K562 (cell line): ENCODE data around the gene DENND6B. TPM values are rescaled to one million over a fixed set of nuclear protein-coding genes. Genes with fewer than 3 reads are reported as not detected.

Source experiments
- ATAC-seq: fragments of 200-7000 bp; cut with Tn5 transposase; 3 replicates; pipeline ENCODE4 v1.9.1; 2020; ENCODE audit warnings: moderate library complexity
- BruUV-seq: library from RNA; stranded (reverse); fragments of 400-500 nt; replicated peaks from 2 replicates; lab custom pipeline; 2021; lab: Mats Ljungman, UMichigan
- CTCF ChIA-PET: fragments of 300-600 bp; formaldehyde crosslinking; extraction: SDS; loops from one replicate; lab custom pipeline; 2021; ENCODE audit warnings: low intra/inter-chr PET ratio; lab: Yijun Ruan, JAX
- POLR2A ChIA-PET: fragments of 300-600, 350-650 bp; sonication (Branson Sonifier 250); formaldehyde crosslinking; extraction: SDS; loops from one replicate; lab custom pipeline; 2021; ENCODE audit warnings: antibody characterized with exemption, inconsistent platforms; lab: Yijun Ruan, JAX
- DNase-seq, 4 experiments: peaks; one replicate each; pipeline versions ENCODE4 v3.0.0 to v3.0.0-alpha.2; 2011 to 2018; ENCODE audit warnings: low spot score in 3 of 4, mixed read lengths in 3 of 4; ENCODE audit errors: extremely low read depth in 1 of 4
- FAIRE-seq: peaks from 2 replicates; lab custom pipeline; 2011; peaks lifted over from hg19 to GRCh38; lab: Jason Lieb, UNC
- H2AFZ ChIP-seq: 2 replicates; pipeline ENCODE4 v1.6.0; 2011; ENCODE audit warnings: low read depth, low read length, control low read depth, inconsistent platforms
- H3K27ac ChIP-seq: fragments of 200-600 bp; 3 replicates; pipeline ENCODE4 v1.8.0; 2011; ENCODE audit warnings: low read depth, mild to moderate bottlenecking, control low read depth, inconsistent platforms, low read length, moderate library complexity, mixed read lengths; ENCODE audit errors: extremely low read depth
- H3K27me3 ChIP-seq, 2 experiments: fragments of 300-600 bp in 1 of 2; 2 replicates in 1 of 2; 3 replicates in 1 of 2; pipeline versions ENCODE4 v1.6.0 to v1.8.0; 2011; ENCODE audit warnings: inconsistent platforms in 2 of 2, low read length in 2 of 2, mild to moderate bottlenecking in 1 of 2, mixed read lengths in 1 of 2, moderate library complexity in 1 of 2; ENCODE audit not compliant: control insufficient read depth in 2 of 2, insufficient read depth in 2 of 2
- H3K36me3 ChIP-seq: fragments of 300-600 bp; 3 replicates; pipeline ENCODE4 v1.8.0; 2011; ENCODE audit warnings: mild to moderate bottlenecking, low read length, inconsistent platforms; ENCODE audit not compliant: control insufficient read depth, insufficient read depth
- H3K4me1 ChIP-seq, 2 experiments: fragments of 200-600 bp in 1 of 2; replicated peaks in 1 of 2; 2 replicates in 1 of 2; 3 replicates in 1 of 2; pipeline versions ENCODE4 v1.5.1 to v1.8.0; 2011; ENCODE audit warnings: inconsistent platforms in 2 of 2, low read length in 2 of 2, mild to moderate bottlenecking in 1 of 2, mixed read lengths in 1 of 2, moderate library complexity in 1 of 2; ENCODE audit not compliant: control insufficient read depth in 2 of 2, insufficient read depth in 2 of 2
- H3K4me2 ChIP-seq: 2 replicates; pipeline ENCODE4 v1.6.1; 2011; ENCODE audit warnings: low read length, control low read depth, inconsistent platforms, mixed read lengths; ENCODE audit not compliant: insufficient read depth
- H3K4me3 ChIP-seq: fragments of 200-600 bp; sonication (generic), shearing (Covaris generic); 2 replicates; pipeline ENCODE4 v1.5.1; 2016; ENCODE audit warnings: control low read depth, inconsistent platforms
- H3K79me2 ChIP-seq: fragments of 200-600 bp; 3 replicates; pipeline ENCODE4 v1.8.0; 2011; ENCODE audit warnings: low read length, inconsistent platforms; ENCODE audit not compliant: control insufficient read depth, insufficient read depth
- H3K9ac ChIP-seq, 2 experiments: 2 replicates each; pipeline versions ENCODE4 v1.6.0 to v1.6.1; 2011; ENCODE audit warnings: low read depth in 2 of 2, low read length in 2 of 2, control low read depth in 1 of 2, inconsistent platforms in 1 of 2, mild to moderate bottlenecking in 1 of 2, mixed read lengths in 1 of 2; ENCODE audit not compliant: insufficient read depth in 1 of 2
- H3K9me1 ChIP-seq: one replicate; pipeline ENCODE4 v1.6.0; 2011; ENCODE audit warnings: inconsistent platforms, mild to moderate bottlenecking, low read length, moderate library complexity; ENCODE audit not compliant: control insufficient read depth, insufficient read depth
- H3K9me3 ChIP-seq: replicated peaks from 2 replicates; pipeline ENCODE4 v1.5.1; 2011; ENCODE audit warnings: low read depth, low read length, inconsistent platforms; ENCODE audit not compliant: control insufficient read depth, insufficient read depth
- H4K20me1 ChIP-seq: replicated peaks from 2 replicates; pipeline ENCODE4 v1.6.1; 2011; ENCODE audit warnings: low read length, inconsistent platforms, mixed read lengths; ENCODE audit not compliant: control insufficient read depth, insufficient read depth
- BHLHE40 ChIP-seq: IDR thresholded peaks from 2 replicates; pipeline ENCODE4 v1.6.1; 2011; ENCODE audit warnings: low read length, improper control_type of control experiment
- CBFB ChIP-seq: sonication (generic); formaldehyde crosslinking; IDR thresholded peaks from 2 replicates; pipeline ENCODE4 v1.4.0; 2020; ENCODE audit warnings: mild to moderate bottlenecking, missing genetic modification reagents
- DACH1 ChIP-seq: fragments of 450-650 bp; IDR thresholded peaks from 2 replicates; pipeline ENCODE4 v1.6.1; 2018; ENCODE audit not compliant: partially characterized antibody
- HNRNPL ChIP-seq: fragments of 200-400 bp; formaldehyde crosslinking; IDR thresholded peaks from 2 replicates; pipeline ENCODE4 v1.6.1; 2017; ENCODE audit warnings: low read depth, mild to moderate bottlenecking, low read length
- L3MBTL2 ChIP-seq: fragments of 450-650 bp; IDR thresholded peaks from 2 replicates; pipeline ENCODE4 v1.6.1; 2016; ENCODE audit warnings: mild to moderate bottlenecking, moderate library complexity
- NELFE ChIP-seq: IDR thresholded peaks from 2 replicates; pipeline ENCODE4 v1.6.1; 2011; ENCODE audit warnings: mild to moderate bottlenecking; ENCODE audit not compliant: insufficient read depth, insufficient read length
- NUFIP1 ChIP-seq: fragments of 450-650 bp; IDR thresholded peaks from 2 replicates; pipeline ENCODE4 v1.6.1; 2018; ENCODE audit not compliant: partially characterized antibody
- SP1 ChIP-seq: sonication (generic); formaldehyde crosslinking; IDR thresholded peaks from 2 replicates; pipeline ENCODE4 v1.8.1; 2022; ENCODE audit warnings: mild to moderate bottlenecking, missing genetic modification reagents
- ZBTB2 ChIP-seq: fragments of 450-650 bp; IDR thresholded peaks from 2 replicates; pipeline ENCODE4 v1.6.1; 2016; ENCODE audit warnings: antibody characterized with exemption
- ZBTB8A ChIP-seq: fragments of 450-650 bp; IDR thresholded peaks from 2 replicates; pipeline ENCODE4 v1.6.1; 2018; ENCODE audit warnings: mild to moderate bottlenecking, moderate library complexity; ENCODE audit not compliant: partially characterized antibody
- WGBS: fragments of 100-300 bp; shearing (Covaris generic); methylation state at CpG from one replicate; pipeline ENCODE4 v1.1.6; 2016; ENCODE audit warnings: low coverage, mixed read lengths; ENCODE audit not compliant: insufficient coverage; ENCODE audit errors: missing lambda C conversion rate; 5-methylcytosine and 5-hydroxymethylcytosine counted together
- in situ Hi-C: fragments of 300-500 bp; cut with MboI; formaldehyde crosslinking; loops from 4 replicates; pipeline ENCODE4 v1.15.0; 2018; ENCODE audit warnings: inconsistent platforms, mixed read lengths
- intact Hi-C: fragments of 100-400 bp; cut with micrococcal nuclease; formaldehyde crosslinking; loops from 2 replicates; pipeline ENCODE4 v1.14.2; 2022
- polyA plus RNA-seq, 8 experiments: library from polyadenylated mRNA; depleted of rRNA in 4 of 8; stranded (reverse) in 5 of 8; unstranded in 3 of 8; fragments of >200 nt; fragmentation: Nextera tagmentation in 2 of 8; fragmentation: Illumina TruSeq in 1 of 8; extraction: Ambion mirVana in 2 of 8; extraction: Trizol in 1 of 8; gene quantifications; 2 replicates each; pipeline versions ENCODE4 v1.2.1 to v1.2.3, GENCODE V29; 2011 to 2014; ENCODE audit warnings: inconsistent platforms in 1 of 8, missing spikeins in 1 of 8
- total RNA-seq, 7 experiments: library from RNA; depleted of rRNA in 6 of 7; stranded (reverse); fragments of >200 nt in 6 of 7; fragmentation: Illumina TruSeq in 2 of 7; extraction: Trizol in 2 of 7; gene quantifications; 2 replicates each; pipeline versions ENCODE4 v1.2.1 to v1.2.3, GENCODE V29; 2011 to 2021; ENCODE audit warnings: low replicate concordance in 1 of 7
- TF ChIP-seq, protein P1 (sequence below), 2 experiments: fragments of 450-650 bp; formaldehyde crosslinking in 1 of 2; IDR thresholded peaks; 2 replicates each; pipeline versions ENCODE4 v1.4.0 to v1.6.1; 2014 to 2020; ENCODE audit warnings: mild to moderate bottlenecking in 2 of 2, borderline replicate concordance in 1 of 2, low read depth in 1 of 2

Gene DENND6B
- total and polyA plus RNA-seq, 9 of the 15 experiments (the other 6 are each of a cell fraction or from before 2014, with no cell fraction given) = 0.07 to 3.7 (median 1.5) TPM

GRCh38 chr22:50341977-50342650 lies 15.3 kb upstream of the DENND6B start:
- POLR2A ChIA-PET = interaction anchor here (0.6 to 1.4 kb wide), 5 partner anchors 10 to 91 kb away, joined by 3 to 5 read pairs (median 4); partner anchors contain the start of gene HDAC10
- FAIRE-seq = peak; percentile 44
- TF ChIP-seq ZBTB8A (no peak), SP1 (peak; percentile 41; the same call in 1 of the 2 replicates), NUFIP1 (no peak), CBFB (CRISPR knock-in tag) (no peak), NELFE (no peak), BHLHE40 (peak; percentile 30; the same call in 1 of the 2 replicates), HNRNPL (no peak), L3MBTL2 (peak; percentile 27), DACH1 (peak; percentile 39), ZBTB2 (no peak)
- TF ChIP-seq, protein P1, sequence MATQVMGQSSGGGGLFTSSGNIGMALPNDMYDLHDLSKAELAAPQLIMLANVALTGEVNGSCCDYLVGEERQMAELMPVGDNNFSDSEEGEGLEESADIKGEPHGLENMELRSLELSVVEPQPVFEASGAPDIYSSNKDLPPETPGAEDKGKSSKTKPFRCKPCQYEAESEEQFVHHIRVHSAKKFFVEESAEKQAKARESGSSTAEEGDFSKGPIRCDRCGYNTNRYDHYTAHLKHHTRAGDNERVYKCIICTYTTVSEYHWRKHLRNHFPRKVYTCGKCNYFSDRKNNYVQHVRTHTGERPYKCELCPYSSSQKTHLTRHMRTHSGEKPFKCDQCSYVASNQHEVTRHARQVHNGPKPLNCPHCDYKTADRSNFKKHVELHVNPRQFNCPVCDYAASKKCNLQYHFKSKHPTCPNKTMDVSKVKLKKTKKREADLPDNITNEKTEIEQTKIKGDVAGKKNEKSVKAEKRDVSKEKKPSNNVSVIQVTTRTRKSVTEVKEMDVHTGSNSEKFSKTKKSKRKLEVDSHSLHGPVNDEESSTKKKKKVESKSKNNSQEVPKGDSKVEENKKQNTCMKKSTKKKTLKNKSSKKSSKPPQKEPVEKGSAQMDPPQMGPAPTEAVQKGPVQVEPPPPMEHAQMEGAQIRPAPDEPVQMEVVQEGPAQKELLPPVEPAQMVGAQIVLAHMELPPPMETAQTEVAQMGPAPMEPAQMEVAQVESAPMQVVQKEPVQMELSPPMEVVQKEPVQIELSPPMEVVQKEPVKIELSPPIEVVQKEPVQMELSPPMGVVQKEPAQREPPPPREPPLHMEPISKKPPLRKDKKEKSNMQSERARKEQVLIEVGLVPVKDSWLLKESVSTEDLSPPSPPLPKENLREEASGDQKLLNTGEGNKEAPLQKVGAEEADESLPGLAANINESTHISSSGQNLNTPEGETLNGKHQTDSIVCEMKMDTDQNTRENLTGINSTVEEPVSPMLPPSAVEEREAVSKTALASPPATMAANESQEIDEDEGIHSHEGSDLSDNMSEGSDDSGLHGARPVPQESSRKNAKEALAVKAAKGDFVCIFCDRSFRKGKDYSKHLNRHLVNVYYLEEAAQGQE (IDR thresholded peaks at IDR 0.05; ENCODE audit: borderline replicate concordance) = peak; percentile 71
- TF ChIP-seq, protein P1 (CRISPR knock-in tag; IDR thresholded peaks at IDR 0.05; ENCODE audit: low read depth) = no peak

More at GRCh38 chr22:50341977-50342650, 15.3 kb upstream of the DENND6B start:
- Histone ChIP-seq H3K4me3 (peak overlapping the region; percentile 77), H4K20me1 (peaks cover under 1% of the 10 kb centered on the region; the same call in 1 of the 2 replicates), H3K79me2 (peaks cover 47% of the 10 kb centered on the region), H2AFZ (0 out of 2 replicates have a peak overlapping the region, but pooled peaks have one; percentile 86), H3K9me3 (0 out of 2 replicates have a peak, but pooled peaks cover 2% of the 10 kb centered on the region), H3K4me2 (peak overlapping the region; percentile 85), H3K9me1 (peaks cover 4% of the 10 kb centered on the region), H3K27me3 (no peaks in the 10 kb centered on the region), H3K9ac (peak overlapping the region; percentile 38 to 80), H3K27ac (peak overlapping the region; percentile 86), H3K36me3 (peaks cover 10% of the 10 kb centered on the region; the same call in 2 of the 3 replicates), H3K4me1 (peaks cover 3 to 56% of the 10 kb centered on the region in 2 experiments; a peak in 4 of 5 replicates)
- no TSS peak for BruUV-seq
- in situ Hi-C loops (loop anchor here (5.0 kb wide), 1 partner anchor 100 kb away; no protein-coding TSS in a partner anchor), intact Hi-C loops (loop anchor here (1.0 to 10.0 kb wide), 3 partner anchors 67 to 197 kb away; no protein-coding TSS in a partner anchor)
- DNase-seq (peak; percentile 58 to 89 (median 64)), ATAC-seq (peak; percentile 89)
- CTCF ChIA-PET = interaction anchor here (0.6 to 2.1 kb wide), 7 partner anchors 15 to 192 kb away, joined by 3 to 8 read pairs (median 3); partner anchors contain the start of gene DENND6B
- WGBS = 2% methylated on average over 22 of the region's 26 CpGs
